GM10847 (cell line): Measurements from ENCODE around the gene DNMT3B.

ENCODE experiments used
- POLR2A ChIP-seq: IDR thresholded peaks from 2 replicates; pipeline ENCODE4 v1.6.1; 2011; ENCODE audit not compliant: insufficient read length; ENCODE audit errors: extremely low read depth

DNMT3B gene

GRCh38 chr20:32855387-32855786 is 93.2 kb downstream of the DNMT3B start:
- no peak for TF ChIP-seq POLR2A

DNA sequence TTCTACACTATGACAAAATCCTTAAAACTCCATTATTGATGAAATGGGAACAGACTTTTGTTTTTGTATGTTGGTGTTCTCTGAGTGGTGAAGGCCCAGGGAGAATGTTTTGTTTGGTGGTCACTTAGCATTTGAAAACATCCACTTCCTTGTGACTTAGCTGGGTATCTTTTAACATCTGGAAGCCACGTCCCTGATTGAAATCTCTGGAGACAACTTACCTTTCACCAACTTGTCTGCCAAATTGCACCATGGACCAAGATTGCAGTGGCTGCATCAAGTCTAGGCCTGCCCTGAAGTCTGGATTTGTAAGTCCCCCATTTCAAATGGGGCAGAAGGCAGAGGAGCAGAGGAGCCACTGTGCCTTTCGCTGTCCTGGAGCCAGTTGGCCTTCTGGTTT is 96.0 kb downstream of the DNMT3B start:
- no peak for TF ChIP-seq POLR2A
